Epithelial cell of esophagus (primary cell): ENCODE results near the gene IL26.

Experiments used
- DNase-seq: peaks from one replicate; pipeline ENCODE4 v3.0.0; 2010; ENCODE audit warnings: low read depth
- H3K4me3 ChIP-seq: 2 replicates; pipeline ENCODE4 v1.5.1; 2011; ENCODE audit warnings: mild to moderate bottlenecking, low read length, control low read depth
- CTCF ChIP-seq: IDR thresholded peaks from 2 replicates; pipeline ENCODE4 v1.5.1; 2011; ENCODE audit warnings: low read depth, mild to moderate bottlenecking, low read length, control low read depth, inconsistent platforms; ENCODE audit not compliant: insufficient read depth; ENCODE audit errors: missing control alignments

The IL26 gene

GRCh38 chr12:68166317-68166831, 59.2 kb downstream of the IL26 start:
- no peak for TF ChIP-seq CTCF
- no peak overlapping the region for H3K4me3 ChIP-seq
- no peak for DNase-seq

GRCh38 chr12:68163560-68164081, 62.0 kb downstream of the IL26 start:
- DNase-seq, result no peak
- no peak overlapping the region for H3K4me3 ChIP-seq
- TF ChIP-seq CTCF, result no peak

- TF ChIP-seq CTCF, result no peak
- H3K4me3 ChIP-seq, result no peak overlapping the region
- DNase-seq, result peak; percentile 29
Measured at GRCh38 chr12:68162374-68162773, 63.2 kb downstream of the IL26 start.

- no peak within 1 kb of the TSS for H3K4me3 ChIP-seq
Measured at GRCh38 chr12:68159681-68160304, 65.8 kb downstream of the IL26 start, which contains the start of gene IFNG. Gene IFNG (minus strand): TSS chr12:68159740. CDS start chr12:68159615, 125 bp downstream.

GRCh38 chr12:68158432-68158831, 67.2 kb downstream of the IL26 start:
- DNase-seq, result peak; percentile 56
- peak; percentile 63 for TF ChIP-seq CTCF
- H3K4me3 ChIP-seq, result no peak overlapping the region

More at GRCh38 chr12:68159681-68160304, 65.8 kb downstream of the IL26 start, which contains the start of gene IFNG:
- DNase-seq, result no peak
- TF ChIP-seq CTCF, result no peak

GRCh38 chr12:68157380-68157779, 68.2 kb downstream of the IL26 start:
- peak; percentile 54 for DNase-seq
- TF ChIP-seq CTCF, result no peak
- H3K4me3 ChIP-seq, result no peak overlapping the region
